T follicular helper cell (primary cell): ENCODE results near the gene CDK2AP2.
A peak's percentile ranks its signal among the peaks of the same experiment; 100 is the strongest.
"Not testable (repeated sequence)": the region's sequence is repeated elsewhere in the genome, so short reads cannot be mapped to it uniquely, and the experiment has no call there.

Experiments
- DNase-seq: peaks from one replicate; pipeline ENCODE4 v3.0.0-alpha.2; 2020; ENCODE audit warnings: low read depth

Gene CDK2AP2

GRCh38 chr11:67466367-67466766 lies 41.6 kb downstream of the CDK2AP2 start:
- no peak for DNase-seq

GRCh38 chr11:67465530-67465929 lies 42.4 kb downstream of the CDK2AP2 start:
- DNase-seq, result not testable (repeated sequence)

- no peak for DNase-seq
Measured at GRCh38 chr11:67465189-67465510, 42.8 kb downstream of the CDK2AP2 start.

- peak; percentile 90 for DNase-seq
Measured at GRCh38 chr11:67464411-67465188, 43.4 kb downstream of the CDK2AP2 start.

GRCh38 chr11:67463680-67464410 lies 44.1 kb downstream of the CDK2AP2 start:
- no peak for DNase-seq

- no peak for DNase-seq
Measured at GRCh38 chr11:67463186-67463585, 44.8 kb downstream of the CDK2AP2 start.

DNA sequence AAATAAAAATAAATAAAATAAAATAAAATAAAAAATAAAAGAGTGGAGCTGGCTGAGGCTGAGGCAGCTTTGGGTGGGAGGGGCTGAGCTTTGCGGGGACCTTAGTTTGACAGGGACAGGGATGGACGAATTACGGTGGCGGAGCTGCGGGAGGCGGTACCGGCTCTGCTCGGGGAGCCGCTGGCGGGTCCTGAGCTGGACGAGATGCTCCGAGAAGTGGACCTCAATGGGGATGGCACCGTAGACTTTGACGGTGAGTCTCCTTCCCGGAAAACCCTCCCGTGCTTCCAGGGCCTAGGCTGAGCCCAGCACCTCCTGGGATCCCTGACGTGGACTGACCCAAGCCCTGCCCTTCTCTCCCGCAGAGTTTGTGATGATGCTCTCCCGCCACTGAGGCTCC lies 49.7 kb downstream of the CDK2AP2 start:
- DNase-seq, result no peak

GRCh38 chr11:67457453-67457852 lies 50.5 kb downstream of the CDK2AP2 start:
- no peak for DNase-seq
